ENCODE measurements around the gene RASA1.
A peak's percentile ranks its signal among the peaks of the same experiment; 100 is the strongest.
"Not testable (repeated sequence)": the region's sequence is repeated elsewhere in the genome, so short reads cannot be mapped to it uniquely, and the experiment has no call there.

The RASA1 gene

DNA sequence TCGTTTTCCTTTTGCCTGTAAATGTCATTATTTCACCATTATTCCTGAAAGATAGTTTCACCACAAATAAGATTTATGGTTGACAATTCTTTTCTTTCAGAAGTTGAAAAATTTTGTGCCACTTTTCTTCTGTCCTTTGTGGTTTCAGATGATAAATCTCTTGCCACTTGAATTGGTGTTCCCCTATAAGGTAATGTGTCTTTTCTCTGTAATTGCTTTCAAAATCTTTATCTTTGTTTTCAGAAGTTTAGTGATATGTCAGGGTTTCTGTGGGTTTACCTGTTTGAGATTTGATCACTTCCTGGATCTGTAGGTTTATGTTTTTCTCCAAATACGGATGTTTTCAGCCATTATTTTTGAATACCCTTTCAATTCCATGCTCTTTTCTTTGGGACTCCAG is 14.6 kb downstream of the RASA1 start:
- no peak for DNase-seq (ENCODE audit: low read depth)

DNA sequence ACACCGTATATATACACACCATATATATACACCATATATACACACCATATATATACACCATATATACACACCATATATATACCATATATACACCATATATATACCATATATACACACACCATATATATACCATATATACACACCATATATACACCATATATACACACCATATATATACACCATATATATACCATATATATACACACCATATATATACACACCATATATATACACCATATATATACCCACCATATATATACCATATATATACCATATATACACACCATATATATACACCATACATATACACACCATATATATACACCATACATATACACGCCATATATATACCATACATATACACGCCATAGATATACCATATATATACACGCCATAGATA is 19.6 kb downstream of the RASA1 start:
- not testable (repeated sequence) for DNase-seq (ENCODE audit: low read depth)

- DNase-seq (ENCODE audit: low read depth), result no peak
Measured at GRCh38 chr5:87298692-87299362, 31.1 kb downstream of the RASA1 start.

- DNase-seq (ENCODE audit: low read depth), result no peak
Measured at GRCh38 chr5:87300176-87300575, 32.5 kb downstream of the RASA1 start.

DNA sequence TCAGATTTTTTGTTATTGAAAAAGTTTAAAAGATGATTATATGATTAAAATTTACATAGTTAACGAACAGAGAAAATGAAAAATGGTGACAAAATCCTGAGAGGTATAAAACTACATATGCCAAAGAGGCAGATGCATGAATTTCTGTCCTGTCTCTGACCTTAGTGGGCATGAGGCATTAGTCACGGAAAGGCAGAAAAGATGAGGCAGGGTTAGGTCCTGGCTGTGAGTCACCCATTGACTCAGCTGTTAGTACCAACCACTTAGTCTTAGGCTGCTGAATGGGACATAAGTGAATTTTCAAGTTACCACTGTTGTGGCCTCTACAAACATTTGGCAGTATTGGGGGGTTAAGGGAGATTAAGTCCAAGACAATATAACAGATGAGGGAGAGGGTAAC is 33.1 kb downstream of the RASA1 start:
- DNase-seq (ENCODE audit: low read depth), result peak; percentile 48

GRCh38 chr5:87302061-87302460 is 34.4 kb downstream of the RASA1 start:
- DNase-seq (ENCODE audit: low read depth), result no peak

DNA sequence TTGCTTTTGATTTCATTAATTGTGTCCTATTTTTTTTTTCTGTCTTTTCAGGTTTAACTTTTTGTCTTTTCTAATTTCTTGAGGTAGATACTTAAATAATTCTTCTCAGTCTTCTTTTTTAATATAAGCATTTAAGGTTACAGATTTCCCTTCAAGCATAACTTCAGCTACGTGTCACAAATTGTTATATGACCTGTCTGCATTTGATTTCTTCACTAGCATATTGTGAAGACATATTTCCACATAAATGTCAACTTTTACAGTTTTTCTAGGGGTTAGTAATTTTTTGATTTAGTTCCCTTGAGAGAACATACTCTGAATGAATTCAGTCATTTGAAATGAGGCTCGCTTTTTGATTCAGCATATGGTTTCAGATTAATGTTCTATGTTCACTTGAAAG is 35.6 kb downstream of the RASA1 start:
- no peak for DNase-seq (ENCODE audit: low read depth)

DNA sequence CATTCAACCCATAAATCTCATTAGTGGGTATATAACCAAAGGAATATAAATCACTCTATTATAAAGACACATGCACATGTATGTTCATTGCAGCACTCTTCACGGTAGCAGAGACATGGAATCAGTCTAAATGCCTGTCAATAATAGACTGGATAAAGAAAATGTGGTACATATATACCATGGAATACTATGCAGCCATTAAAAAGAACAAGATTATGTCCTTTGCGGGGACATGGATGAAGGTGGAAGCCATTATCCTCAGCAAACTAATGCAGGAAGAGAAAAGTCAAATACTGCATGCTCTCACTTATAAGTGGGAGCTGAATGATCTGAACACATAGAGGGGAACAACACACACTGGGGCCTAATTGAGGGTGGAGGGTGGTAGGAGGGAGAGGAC is 38.4 kb downstream of the RASA1 start:
- DNase-seq (ENCODE audit: low read depth), result not testable (repeated sequence)

GRCh38 chr5:87307796-87308423 is 40.2 kb downstream of the RASA1 start:
- no peak for DNase-seq (ENCODE audit: low read depth)

- no peak for DNase-seq (ENCODE audit: low read depth)
Measured at GRCh38 chr5:87311405-87312279, 44.0 kb downstream of the RASA1 start.

GRCh38 chr5:87313216-87313615 is 45.5 kb downstream of the RASA1 start:
- no peak for DNase-seq (ENCODE audit: low read depth)

DNA sequence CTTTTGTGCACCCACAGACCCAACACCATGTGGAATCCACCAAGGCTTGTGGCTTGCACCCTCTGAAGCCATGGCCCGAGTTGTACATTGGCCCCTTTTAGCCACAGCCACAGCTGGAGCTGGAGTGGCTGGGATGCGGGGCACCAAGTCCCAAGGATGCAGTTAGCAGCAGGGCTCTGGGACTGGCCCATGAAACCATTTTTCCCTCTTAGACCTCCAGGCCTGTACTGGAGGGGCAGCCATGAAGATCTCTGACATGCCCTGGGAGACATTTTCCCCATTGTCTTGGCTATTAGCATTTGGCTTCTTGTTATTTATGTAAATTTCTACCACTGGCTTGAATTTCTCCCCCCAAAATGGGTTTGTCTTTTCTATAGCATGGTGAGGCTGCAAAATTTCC is 51.8 kb downstream of the RASA1 start:
- no peak for DNase-seq (ENCODE audit: low read depth)

- no peak for DNase-seq (ENCODE audit: low read depth)
Measured at GRCh38 chr5:87321605-87322004, 53.9 kb downstream of the RASA1 start.

DNA sequence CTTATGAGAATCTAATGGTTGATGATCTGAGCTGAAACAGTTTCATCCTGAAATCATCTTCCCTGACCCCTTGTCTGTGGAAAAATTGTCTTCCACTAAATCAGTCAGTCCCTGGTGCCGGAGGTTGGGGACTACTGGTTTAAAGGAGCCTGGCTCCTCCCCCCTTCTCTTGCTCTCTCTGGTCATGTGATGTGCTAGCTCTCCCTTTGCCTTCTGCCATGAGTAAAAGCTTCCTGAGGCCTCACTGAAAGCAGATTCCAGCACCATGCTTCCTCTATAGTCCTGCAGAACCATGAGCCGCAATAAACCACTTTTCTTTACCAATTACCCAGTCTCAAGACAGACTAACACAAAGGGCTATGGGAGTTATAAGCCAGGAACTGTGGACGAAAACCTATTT is 54.7 kb downstream of the RASA1 start:
- DNase-seq (ENCODE audit: low read depth), result no peak

DNA sequence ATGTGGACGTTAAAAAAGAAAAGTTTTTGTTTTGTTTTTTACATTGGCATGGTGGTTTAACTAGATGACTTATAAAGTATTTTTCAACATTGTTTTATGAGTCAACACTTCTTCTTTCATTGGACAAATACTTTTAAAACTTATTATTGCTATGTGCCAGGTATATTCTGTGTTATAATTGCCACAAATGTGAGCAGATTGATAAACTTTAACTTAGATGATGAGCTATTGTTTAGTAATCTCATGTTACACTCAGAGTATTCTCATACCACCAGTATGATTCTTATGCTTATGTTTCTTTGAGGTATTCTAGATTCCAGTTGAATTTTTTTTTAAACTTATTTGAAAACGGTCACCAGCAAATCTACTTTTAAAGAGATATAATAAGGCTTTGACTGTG is 60.3 kb downstream of the RASA1 start:
- no peak for DNase-seq (ENCODE audit: low read depth)

GRCh38 chr5:87329114-87329513 is 61.4 kb downstream of the RASA1 start:
- no peak for DNase-seq (ENCODE audit: low read depth)

- no peak for DNase-seq (ENCODE audit: low read depth)
Measured at GRCh38 chr5:87339986-87340385, 72.3 kb downstream of the RASA1 start.

DNA sequence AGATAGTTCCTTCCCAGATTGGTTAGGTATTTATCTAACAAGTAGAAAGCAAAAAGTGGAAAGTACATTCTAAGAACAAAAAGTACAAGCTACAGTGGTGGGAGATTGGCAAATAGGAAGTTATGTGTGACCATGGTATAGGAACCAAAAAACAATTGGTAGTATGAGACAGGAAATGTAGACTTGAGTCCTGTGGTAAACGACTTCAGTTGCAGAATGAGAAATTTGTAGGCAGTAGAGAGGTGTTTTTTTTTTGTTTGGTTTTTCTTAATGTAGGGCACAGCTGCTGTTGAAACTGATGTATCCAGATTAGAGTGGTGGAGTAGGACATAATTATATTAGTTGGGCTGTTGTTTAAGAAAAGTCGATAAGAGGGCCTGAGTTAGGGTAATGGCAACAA is 73.0 kb downstream of the RASA1 start:
- DNase-seq (ENCODE audit: low read depth), result no peak

DNA sequence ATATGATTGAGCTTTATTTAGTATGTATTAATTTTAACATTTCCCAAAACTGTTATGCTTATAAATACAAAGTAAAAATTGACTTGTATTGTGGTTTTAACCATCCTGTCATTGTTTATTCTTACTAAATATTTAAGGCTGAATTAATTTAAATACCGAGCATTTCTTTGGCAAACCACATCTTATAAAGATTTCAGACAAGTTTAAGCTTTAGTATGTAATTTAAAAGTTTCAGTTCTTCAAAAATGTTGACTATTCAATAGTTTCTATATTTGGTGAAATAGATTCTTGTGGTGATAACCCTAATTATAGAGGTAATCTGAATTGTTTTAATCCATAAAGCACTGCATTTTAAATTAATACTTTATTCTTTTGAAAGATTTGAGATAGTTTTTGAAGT is 79.6 kb downstream of the RASA1 start:
- no peak for DNase-seq (ENCODE audit: low read depth)

DNA sequence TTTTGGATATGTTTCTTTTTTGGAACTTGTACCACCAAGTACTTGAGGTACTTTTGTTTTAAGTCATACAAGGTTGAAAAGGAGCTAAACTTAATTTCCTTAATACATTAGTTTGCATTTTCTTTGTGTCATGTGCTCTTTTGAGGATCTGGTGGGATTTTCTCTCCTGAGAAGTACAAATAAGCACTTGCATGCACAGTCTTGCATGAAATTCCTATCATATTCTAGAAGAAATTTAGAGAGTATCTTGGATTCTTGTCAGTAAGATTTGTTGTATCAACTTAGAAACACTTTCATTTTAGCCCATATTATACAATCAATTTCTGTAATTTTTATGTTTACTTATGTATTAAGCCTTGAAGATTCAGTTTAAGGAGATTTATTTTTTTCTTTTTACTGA is 80.2 kb downstream of the RASA1 start:
- no peak for DNase-seq (ENCODE audit: low read depth)

DNA sequence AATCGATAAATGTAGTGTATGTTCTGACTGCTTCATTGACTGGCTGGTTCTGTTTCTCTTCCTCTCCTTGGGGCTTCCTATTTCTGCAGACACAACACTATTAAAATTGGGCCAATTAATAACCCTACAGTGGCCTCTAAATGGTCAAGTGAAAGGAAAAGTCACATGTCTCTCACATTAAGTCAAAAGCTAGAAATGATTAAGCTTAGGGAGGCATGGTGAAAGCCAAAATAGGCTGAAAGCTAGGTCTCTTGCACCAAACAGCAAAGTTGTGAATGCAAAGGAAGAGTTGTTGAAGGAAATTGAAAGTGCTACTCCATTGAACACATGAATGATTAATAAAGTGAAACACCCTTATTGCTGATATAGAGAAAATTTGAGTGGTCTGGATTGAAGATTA is 86.8 kb downstream of the RASA1 start:
- no peak for DNase-seq (ENCODE audit: low read depth)

GRCh38 chr5:87359106-87359505 is 91.4 kb downstream of the RASA1 start:
- DNase-seq (ENCODE audit: low read depth), result no peak

GRCh38 chr5:87360132-87360531 is 92.4 kb downstream of the RASA1 start:
- no peak for DNase-seq (ENCODE audit: low read depth)
